ENCODE results near the gene SLC45A1.
A peak's percentile ranks its signal among the peaks of the same experiment; 100 is the strongest.

SLC45A1 gene

DNA sequence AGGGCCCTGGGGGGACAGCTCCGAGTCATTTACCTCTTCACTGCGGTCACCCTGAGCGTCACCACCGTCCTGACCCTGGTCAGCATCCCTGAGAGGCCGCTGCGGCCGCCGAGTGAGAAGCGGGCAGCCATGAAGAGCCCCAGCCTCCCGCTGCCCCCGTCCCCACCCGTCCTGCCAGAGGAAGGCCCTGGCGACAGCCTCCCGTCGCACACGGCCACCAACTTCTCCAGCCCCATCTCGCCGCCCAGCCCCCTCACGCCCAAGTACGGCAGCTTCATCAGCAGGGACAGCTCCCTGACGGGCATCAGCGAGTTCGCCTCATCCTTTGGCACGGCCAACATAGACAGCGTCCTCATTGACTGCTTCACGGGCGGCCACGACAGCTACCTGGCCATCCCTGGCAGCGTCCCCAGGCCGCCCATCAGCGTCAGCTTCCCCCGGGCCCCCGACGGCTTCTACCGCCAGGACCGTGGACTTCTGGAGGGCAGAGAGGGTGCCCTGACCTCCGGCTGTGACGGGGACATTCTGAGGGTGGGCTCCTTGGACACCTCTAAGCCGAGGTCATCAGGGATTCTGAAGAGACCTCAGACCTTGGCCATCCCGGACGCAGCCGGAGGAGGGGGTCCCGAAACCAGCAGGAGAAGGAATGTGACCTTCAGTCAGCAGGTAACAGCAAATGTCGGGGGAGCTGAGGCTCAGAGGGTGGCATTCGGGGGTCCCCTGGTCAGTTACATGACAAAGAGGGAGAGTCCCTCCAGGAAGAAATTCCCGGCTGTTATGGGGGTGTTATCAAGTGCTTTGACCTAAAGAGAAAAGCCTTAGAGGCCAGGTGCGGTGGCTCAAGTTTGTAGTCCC is 12.6 kb downstream of the SLC45A1 start:
- Histone ChIP-seq H3K4me1 (ENCODE audit: control insufficient read depth, insufficient read depth, low read length) (no peaks in the 10 kb centered on the region), H3K4me3 (ENCODE audit: low read length) (no peak overlapping the region), H3K27me3 (ENCODE audit: control insufficient read depth, insufficient read depth, low read length) (no peaks in the 10 kb centered on the region), H3K27ac (ENCODE audit: low read depth, low read length) (no peak overlapping the region), H3K9ac (ENCODE audit: low read length) (no peak overlapping the region), H3K36me3 (ENCODE audit: control insufficient read depth, insufficient read depth, low read length) (no peaks in the 10 kb centered on the region)

- H3K4me1 ChIP-seq (ENCODE audit: control insufficient read depth, insufficient read depth, low read length), result no peaks in the 10 kb centered on the region
- no peak overlapping the region for H3K9ac ChIP-seq (ENCODE audit: low read length)
- H3K27ac ChIP-seq (ENCODE audit: low read depth, low read length), result no peak overlapping the region
- no peaks in the 10 kb centered on the region for H3K27me3 ChIP-seq (ENCODE audit: control insufficient read depth, insufficient read depth, low read length)
- H3K4me3 ChIP-seq (ENCODE audit: low read length), result no peak overlapping the region
- peaks cover 2% of the 10 kb centered on the region for H3K36me3 ChIP-seq (ENCODE audit: control insufficient read depth, insufficient read depth, low read length)
Observed at GRCh38 chr1:8332806-8333205, 14.9 kb downstream of the SLC45A1 start.

GRCh38 chr1:8333246-8333987 is 15.5 kb downstream of the SLC45A1 start:
- no peak overlapping the region for H3K4me3 ChIP-seq (ENCODE audit: low read length)
- H3K9ac ChIP-seq (ENCODE audit: low read length), result no peak overlapping the region
- H3K36me3 ChIP-seq (ENCODE audit: control insufficient read depth, insufficient read depth, low read length), result peaks cover 2% of the 10 kb centered on the region
- H3K4me1 ChIP-seq (ENCODE audit: control insufficient read depth, insufficient read depth, low read length), result no peaks in the 10 kb centered on the region
- H3K27ac ChIP-seq (ENCODE audit: low read depth, low read length), result no peak overlapping the region
- no peaks in the 10 kb centered on the region for H3K27me3 ChIP-seq (ENCODE audit: control insufficient read depth, insufficient read depth, low read length)

GRCh38 chr1:8334106-8334851 is 16.4 kb downstream of the SLC45A1 start:
- no peak overlapping the region for H3K27ac ChIP-seq (ENCODE audit: low read depth, low read length)

DNA sequence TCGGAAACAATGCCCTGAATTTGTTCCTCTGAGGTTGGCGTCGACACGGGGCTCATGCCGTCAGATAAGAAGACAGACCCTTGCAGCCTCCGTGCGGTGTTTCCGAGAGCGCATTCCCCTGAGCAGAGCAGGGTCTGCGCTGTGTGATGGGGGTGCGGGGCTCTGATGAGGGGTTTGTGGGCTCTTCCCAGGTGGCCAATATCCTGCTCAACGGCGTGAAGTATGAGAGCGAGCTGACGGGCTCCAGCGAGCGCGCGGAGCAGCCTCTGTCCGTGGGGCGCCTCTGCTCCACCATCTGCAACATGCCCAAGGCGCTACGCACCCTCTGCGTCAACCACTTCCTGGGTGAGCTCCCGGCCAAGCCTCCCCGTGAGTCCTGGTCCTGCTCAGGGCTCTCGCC is 17.3 kb downstream of the SLC45A1 start:
- peaks cover 2% of the 10 kb centered on the region for H3K36me3 ChIP-seq (ENCODE audit: control insufficient read depth, insufficient read depth, low read length)
- H3K4me1 ChIP-seq (ENCODE audit: control insufficient read depth, insufficient read depth, low read length), result no peaks in the 10 kb centered on the region
- no peaks in the 10 kb centered on the region for H3K27me3 ChIP-seq (ENCODE audit: control insufficient read depth, insufficient read depth, low read length)
- H3K9ac ChIP-seq (ENCODE audit: low read length), result no peak overlapping the region
- H3K4me3 ChIP-seq (ENCODE audit: low read length), result no peak overlapping the region
- H3K27ac ChIP-seq (ENCODE audit: low read depth, low read length), result no peak overlapping the region

More at GRCh38 chr1:8334106-8334851, 16.4 kb downstream of the SLC45A1 start:
- Histone ChIP-seq H3K36me3 (ENCODE audit: control insufficient read depth, insufficient read depth, low read length) (peaks cover 2% of the 10 kb centered on the region), H3K4me3 (ENCODE audit: low read length) (no peak overlapping the region), H3K27me3 (ENCODE audit: control insufficient read depth, insufficient read depth, low read length) (no peaks in the 10 kb centered on the region), H3K9ac (ENCODE audit: low read length) (no peak overlapping the region), H3K4me1 (ENCODE audit: control insufficient read depth, insufficient read depth, low read length) (no peaks in the 10 kb centered on the region)

- Histone ChIP-seq H3K36me3 (ENCODE audit: control insufficient read depth, insufficient read depth, low read length) (peaks cover 2% of the 10 kb centered on the region), H3K27ac (ENCODE audit: low read depth, low read length) (no peak overlapping the region), H3K4me1 (ENCODE audit: control insufficient read depth, insufficient read depth, low read length) (peaks cover 2% of the 10 kb centered on the region), H3K4me3 (ENCODE audit: low read length) (no peak overlapping the region), H3K9ac (ENCODE audit: low read length) (no peak overlapping the region), H3K27me3 (ENCODE audit: control insufficient read depth, insufficient read depth, low read length) (no peaks in the 10 kb centered on the region)
Observed at GRCh38 chr1:8337776-8338525, 20.0 kb downstream of the SLC45A1 start.

DNA sequence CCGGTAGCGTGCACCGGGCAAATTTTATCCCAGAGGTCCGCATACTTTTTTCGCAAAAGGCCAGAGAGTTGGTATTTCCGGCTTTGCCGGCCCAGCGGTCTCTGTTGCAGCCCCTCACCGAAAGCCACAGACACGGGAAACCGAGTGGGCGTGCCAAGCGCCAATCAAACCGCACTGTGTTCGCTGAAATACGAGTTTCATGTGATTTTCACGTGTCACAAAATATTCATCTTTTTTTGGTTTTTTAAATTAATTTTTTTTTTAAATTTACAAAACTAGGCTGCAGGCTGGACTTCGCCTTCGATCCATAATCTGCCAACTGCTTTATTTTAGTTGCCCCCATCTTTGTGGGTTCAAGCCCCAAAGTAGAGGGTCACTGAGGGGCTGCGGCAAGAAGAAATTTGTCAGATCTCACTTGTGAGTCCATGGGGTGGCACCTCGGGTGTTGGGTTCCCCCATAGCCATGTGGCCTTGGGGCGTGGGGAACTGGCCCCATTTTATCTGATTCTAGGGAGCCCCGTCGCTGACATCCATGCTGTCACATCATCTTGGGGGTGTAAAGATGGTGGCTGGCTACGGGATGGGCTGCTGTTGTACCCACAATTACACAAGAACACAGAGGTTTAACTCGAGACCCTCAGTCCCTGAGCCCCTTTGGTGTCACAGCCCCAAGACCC is 20.8 kb downstream of the SLC45A1 start:
- no peak overlapping the region for H3K9ac ChIP-seq (ENCODE audit: low read length)
- H3K27me3 ChIP-seq (ENCODE audit: control insufficient read depth, insufficient read depth, low read length), result no peaks in the 10 kb centered on the region
- H3K36me3 ChIP-seq (ENCODE audit: control insufficient read depth, insufficient read depth, low read length), result peaks cover 2% of the 10 kb centered on the region
- H3K4me3 ChIP-seq (ENCODE audit: low read length), result no peak overlapping the region
- no peak overlapping the region for H3K27ac ChIP-seq (ENCODE audit: low read depth, low read length)
- peaks cover 7% of the 10 kb centered on the region for H3K4me1 ChIP-seq (ENCODE audit: control insufficient read depth, insufficient read depth, low read length)

- H3K4me3 ChIP-seq (ENCODE audit: low read length), result no peak overlapping the region
- H3K27ac ChIP-seq (ENCODE audit: low read depth, low read length), result no peak overlapping the region
- H3K36me3 ChIP-seq (ENCODE audit: control insufficient read depth, insufficient read depth, low read length), result peaks cover 2% of the 10 kb centered on the region
- H3K27me3 ChIP-seq (ENCODE audit: control insufficient read depth, insufficient read depth, low read length), result no peaks in the 10 kb centered on the region
- peaks cover 11% of the 10 kb centered on the region for H3K4me1 ChIP-seq (ENCODE audit: control insufficient read depth, insufficient read depth, low read length)
- no peak overlapping the region for H3K9ac ChIP-seq (ENCODE audit: low read length)
Observed at GRCh38 chr1:8339203-8339600, 21.3 kb downstream of the SLC45A1 start.

- Histone ChIP-seq H3K27ac (ENCODE audit: low read depth, low read length) (no peak overlapping the region), H3K36me3 (ENCODE audit: control insufficient read depth, insufficient read depth, low read length) (peaks cover 2% of the 10 kb centered on the region), H3K4me1 (ENCODE audit: control insufficient read depth, insufficient read depth, low read length) (peaks cover 11% of the 10 kb centered on the region), H3K9ac (ENCODE audit: low read length) (no peak overlapping the region), H3K27me3 (ENCODE audit: control insufficient read depth, insufficient read depth, low read length) (no peaks in the 10 kb centered on the region), H3K4me3 (ENCODE audit: low read length) (no peak overlapping the region)
Observed at GRCh38 chr1:8340448-8340847, 22.5 kb downstream of the SLC45A1 start.

DNA sequence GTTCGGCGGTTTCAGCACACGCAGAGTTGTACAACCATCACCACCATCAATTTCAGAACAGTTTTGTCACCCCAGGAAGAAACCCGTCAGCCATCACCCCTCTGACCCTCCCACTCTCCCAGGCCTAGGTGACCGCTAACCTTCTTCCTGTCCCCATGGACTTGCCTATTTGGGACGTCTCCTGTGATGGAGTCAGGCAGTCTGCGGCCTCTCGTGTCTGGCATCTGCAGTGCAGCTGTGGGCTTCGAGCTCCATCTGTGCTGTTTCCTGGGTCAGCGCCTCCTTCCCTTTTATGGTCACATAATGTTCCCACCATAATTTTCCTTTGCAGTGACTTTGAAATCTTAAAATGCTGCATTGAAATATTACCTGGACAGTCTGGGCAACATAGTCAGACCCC is 24.4 kb downstream of the SLC45A1 start:
- no peak overlapping the region for H3K27ac ChIP-seq (ENCODE audit: low read depth, low read length)
- no peak overlapping the region for H3K4me3 ChIP-seq (ENCODE audit: low read length)
- peaks cover 13% of the 10 kb centered on the region for H3K4me1 ChIP-seq (ENCODE audit: control insufficient read depth, insufficient read depth, low read length)
- no peak overlapping the region for H3K9ac ChIP-seq (ENCODE audit: low read length)
- no peaks in the 10 kb centered on the region for H3K27me3 ChIP-seq (ENCODE audit: control insufficient read depth, insufficient read depth, low read length)
- peaks cover 2% of the 10 kb centered on the region for H3K36me3 ChIP-seq (ENCODE audit: control insufficient read depth, insufficient read depth, low read length)

DNA sequence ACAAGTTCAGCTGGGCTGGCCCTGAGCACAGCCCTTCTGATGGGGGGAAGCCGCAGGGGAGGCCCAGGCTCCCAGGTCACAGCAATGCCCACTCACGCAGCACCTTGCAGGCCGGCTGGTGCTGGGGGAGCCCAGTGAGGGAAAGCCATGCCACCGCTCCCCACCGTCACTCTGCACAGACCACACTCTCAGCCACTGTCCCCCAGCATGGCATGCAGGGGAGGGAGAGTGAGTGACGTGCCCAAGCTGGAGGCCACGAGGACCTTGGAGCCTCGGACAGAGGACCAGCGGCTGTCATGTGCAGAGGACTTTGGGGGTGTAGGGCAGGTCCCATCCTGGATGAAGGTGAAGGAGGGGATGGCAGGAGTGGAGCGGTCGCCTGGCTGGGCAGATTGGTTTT is 25.1 kb downstream of the SLC45A1 start:
- Histone ChIP-seq H3K27me3 (ENCODE audit: control insufficient read depth, insufficient read depth, low read length) (no peaks in the 10 kb centered on the region), H3K4me1 (ENCODE audit: control insufficient read depth, insufficient read depth, low read length) (peaks cover 13% of the 10 kb centered on the region), H3K36me3 (ENCODE audit: control insufficient read depth, insufficient read depth, low read length) (no peaks in the 10 kb centered on the region), H3K4me3 (ENCODE audit: low read length) (peak overlapping the region; percentile 25), H3K9ac (ENCODE audit: low read length) (no peak overlapping the region), H3K27ac (ENCODE audit: low read depth, low read length) (peak overlapping the region; percentile 70)

Data from rectal smooth muscle tissue (tissue), 1 donor.